GM10847 (cell line): ENCODE results near the gene C12orf75.

Source experiments
- POLR2A ChIP-seq: IDR thresholded peaks from 2 replicates; pipeline ENCODE4 v1.6.1; 2011; ENCODE audit not compliant: insufficient read length; ENCODE audit errors: extremely low read depth

C12orf75 gene

GRCh38 chr12:105334582-105334981 is 4.1 kb downstream of the C12orf75 start:
- TF ChIP-seq POLR2A, result no peak

- no peak for TF ChIP-seq POLR2A
These were observed 5.4 kb downstream of the C12orf75 start for GRCh38 chr12:105335856-105336255.

- TF ChIP-seq POLR2A, result no peak
These were observed 5.9 kb downstream of the C12orf75 start for GRCh38 chr12:105336411-105336810.

DNA sequence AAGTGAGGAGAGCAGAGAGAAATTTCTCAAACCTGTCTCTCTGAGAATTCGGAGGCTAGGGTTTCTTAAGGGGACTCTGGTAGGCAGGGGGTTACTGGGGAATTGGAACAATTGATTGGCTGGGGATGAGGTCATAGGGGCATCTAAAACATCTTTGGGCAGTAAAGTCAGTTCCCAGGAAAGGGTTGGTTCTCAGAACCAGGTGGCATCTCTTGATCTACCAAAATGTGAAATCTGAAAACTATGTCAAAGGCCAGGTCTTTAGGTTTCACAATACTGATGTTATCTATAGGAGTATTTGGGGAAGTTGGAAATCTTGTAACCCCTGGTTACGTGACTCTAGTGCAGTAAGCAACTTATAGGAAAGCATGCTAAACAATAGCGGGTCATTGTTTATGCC is 6.9 kb downstream of the C12orf75 start:
- TF ChIP-seq POLR2A, result no peak

DNA sequence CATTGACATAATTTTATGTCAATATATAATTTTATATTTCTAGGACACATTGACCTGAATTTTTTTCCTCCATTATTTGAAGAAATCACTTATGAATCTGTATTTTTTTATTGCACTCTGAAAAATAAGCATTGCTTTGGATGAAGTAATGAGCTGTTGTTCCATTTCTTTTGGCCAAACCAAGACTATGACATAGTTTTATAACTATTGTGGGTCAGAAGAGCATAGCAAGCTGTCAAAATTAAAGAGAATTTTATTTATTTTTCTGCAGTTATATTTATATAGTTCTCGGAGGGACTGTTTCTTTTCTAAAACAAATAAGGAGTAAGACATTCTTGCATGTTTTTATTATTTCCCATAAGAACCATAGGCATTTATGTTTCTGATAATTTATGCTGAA is 8.5 kb downstream of the C12orf75 start:
- no peak for TF ChIP-seq POLR2A

- TF ChIP-seq POLR2A, result no peak
These were observed 10.5 kb downstream of the C12orf75 start for GRCh38 chr12:105341010-105341409.

- TF ChIP-seq POLR2A, result no peak
These were observed 12.0 kb downstream of the C12orf75 start for GRCh38 chr12:105342464-105342863.

DNA sequence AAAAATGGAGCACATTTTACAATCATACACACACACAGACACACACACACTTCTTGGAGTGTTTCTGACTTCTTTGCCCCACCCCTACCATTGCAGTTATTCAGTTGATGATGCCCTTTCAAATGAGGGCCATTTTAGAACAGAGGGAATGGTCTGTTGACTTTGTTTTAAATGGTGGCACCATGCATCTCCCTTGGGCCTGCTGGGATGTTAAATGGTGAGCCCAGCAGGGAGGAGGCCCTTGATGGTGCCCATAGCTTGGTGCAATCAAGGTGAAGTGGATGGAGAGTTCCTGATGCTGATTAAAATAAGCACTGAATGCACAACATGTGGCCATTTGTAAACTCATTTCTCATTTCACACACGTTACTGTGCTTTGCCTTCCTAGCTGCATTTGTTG is 13.3 kb downstream of the C12orf75 start:
- no peak for TF ChIP-seq POLR2A

DNA sequence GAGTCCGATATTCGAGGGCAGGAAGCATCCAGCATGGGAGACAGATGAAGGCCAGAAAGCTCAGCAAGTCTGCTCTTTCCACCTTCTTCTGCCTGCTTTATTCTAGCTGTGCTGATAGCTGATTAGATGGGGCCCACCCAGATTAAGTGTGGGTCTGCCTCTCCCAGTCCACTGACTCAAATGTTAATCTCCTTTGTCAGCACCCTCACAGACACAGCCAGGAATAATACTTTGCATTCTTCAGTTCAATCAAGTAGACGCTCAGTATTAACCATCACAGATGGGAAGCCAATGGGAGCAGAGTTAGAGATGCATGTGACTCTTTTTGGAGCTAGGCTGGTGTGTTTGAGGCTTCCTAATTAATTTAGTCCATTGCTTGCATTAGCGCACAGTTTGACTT is 17.0 kb downstream of the C12orf75 start:
- TF ChIP-seq POLR2A, result no peak

GRCh38 chr12:105348142-105348541 is 17.7 kb downstream of the C12orf75 start:
- no peak for TF ChIP-seq POLR2A

GRCh38 chr12:105348561-105348960 is 18.1 kb downstream of the C12orf75 start:
- no peak for TF ChIP-seq POLR2A

GRCh38 chr12:105349138-105349537 is 18.6 kb downstream of the C12orf75 start:
- TF ChIP-seq POLR2A, result no peak

DNA sequence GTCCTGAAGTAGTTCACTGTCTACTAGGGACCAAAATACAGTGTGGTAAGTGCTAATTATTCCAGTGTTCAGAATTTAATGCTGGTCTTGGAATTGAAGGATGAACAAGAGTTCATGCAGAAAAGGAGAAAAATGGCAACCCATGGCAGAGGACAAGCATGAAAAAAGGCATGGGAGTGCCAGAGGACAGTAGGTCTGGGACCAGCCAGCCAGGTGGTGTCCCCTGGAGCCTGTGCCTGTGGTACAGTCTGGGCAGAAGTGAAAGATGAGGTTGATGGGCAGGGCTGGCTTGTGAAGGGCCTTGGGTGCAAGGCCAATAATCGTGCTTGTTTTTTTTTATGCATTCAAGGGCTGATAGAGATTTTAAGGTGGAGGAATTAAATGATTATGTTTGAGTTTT is 21.0 kb downstream of the C12orf75 start:
- no peak for TF ChIP-seq POLR2A

DNA sequence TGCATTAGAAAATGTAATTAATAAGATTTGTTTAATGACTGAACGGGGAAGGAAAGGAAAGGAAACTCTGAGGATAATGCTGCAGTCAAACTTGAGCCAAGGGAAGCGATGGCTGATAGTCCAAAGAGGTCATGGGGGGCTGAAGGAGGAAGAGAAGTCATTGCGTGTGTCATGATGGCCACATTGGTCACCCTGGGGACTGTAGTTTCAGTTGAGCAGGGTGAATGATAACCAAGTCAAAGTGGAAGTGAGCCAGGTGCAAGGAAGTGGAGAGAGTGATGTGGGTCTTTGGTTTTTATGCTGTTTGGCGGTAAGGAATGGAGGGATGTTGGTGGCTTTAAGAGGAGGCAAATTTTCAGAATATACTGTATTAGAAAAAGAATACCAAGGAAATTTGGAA is 21.6 kb downstream of the C12orf75 start:
- TF ChIP-seq POLR2A, result no peak

DNA sequence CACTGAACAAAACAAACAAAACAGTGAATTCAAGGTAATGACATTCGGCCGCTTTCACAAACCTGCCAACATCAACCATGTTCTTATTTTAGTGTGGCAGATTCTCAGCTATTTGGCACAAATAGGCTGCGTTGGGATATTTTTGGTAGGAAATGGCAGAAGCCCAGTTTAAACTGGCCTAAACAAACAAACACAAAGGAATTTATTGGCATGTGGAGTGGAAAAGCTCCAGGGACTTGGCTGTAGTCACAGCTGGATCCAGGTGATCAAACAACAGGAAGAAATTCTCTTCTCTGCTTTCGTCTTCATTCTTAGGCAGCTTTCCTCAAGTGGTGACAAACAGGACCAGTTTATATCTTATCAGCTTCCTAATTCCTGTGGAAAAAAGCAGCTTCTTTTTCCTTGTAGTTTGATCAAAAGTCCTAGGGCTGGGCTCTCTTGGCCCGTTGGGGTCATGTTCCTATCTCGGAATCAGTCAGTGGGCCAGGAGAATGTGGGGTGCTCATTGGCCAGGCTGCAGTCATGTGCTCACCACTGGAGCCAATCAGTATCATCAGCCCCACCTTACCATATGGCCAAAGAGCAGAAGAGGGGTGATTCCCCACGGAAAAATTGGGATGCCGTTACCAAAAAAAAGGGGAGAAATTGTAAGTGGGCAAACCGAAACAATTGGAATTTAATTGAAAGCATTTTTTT is 22.6 kb downstream of the C12orf75 start:
- no peak for TF ChIP-seq POLR2A

GRCh38 chr12:105355752-105356151 is 25.3 kb downstream of the C12orf75 start:
- TF ChIP-seq POLR2A, result no peak

DNA sequence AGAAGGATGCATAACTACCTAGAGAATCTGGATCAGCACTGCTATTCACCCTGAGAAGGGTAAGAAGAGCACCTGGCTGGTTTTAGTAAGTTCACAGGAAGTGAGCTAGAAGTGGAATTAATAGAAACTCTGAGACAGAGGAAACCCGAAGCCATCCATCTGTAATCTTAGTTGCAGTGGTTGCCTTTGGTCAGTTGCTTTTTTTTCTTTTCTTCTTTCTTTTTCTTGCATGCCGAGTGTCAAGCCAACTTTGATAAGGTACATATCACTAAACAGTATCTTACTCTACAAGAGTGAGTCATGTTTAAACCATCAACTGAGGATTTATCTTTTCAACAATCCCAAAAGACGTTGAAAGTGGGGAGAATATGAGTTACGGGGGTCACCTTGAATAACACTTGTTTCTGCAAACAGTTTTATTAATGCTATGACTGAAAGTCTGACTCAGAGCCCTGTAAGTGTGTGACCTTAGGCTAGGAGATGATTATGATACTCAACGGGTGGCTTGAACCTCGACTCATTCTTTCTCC is 26.7 kb downstream of the C12orf75 start:
- no peak for TF ChIP-seq POLR2A
